OCI-LY1 (cell line): ENCODE measurements around the gene GOPC.

ENCODE experiments used
- CTCF ChIP-seq: fragments of 200-600 bp; sonication (generic), shearing (Covaris generic); IDR thresholded peaks from 2 replicates; pipeline ENCODE4 v1.5.1; 2017; ENCODE audit warnings: mild to moderate bottlenecking, antibody characterized with exemption, low read length, moderate library complexity, mixed read lengths
- EZH2 ChIP-seq: fragments of 200-600 bp; sonication (generic), shearing (Covaris generic); IDR thresholded peaks from 2 replicates; pipeline ENCODE4 v1.8.0; 2017; ENCODE audit warnings: borderline replicate concordance, mixed run types, mild to moderate bottlenecking, antibody characterized with exemption, low read length, moderate library complexity, mixed read lengths

GRCh38 chr6:117534974-117535373 is 67.3 kb downstream of the GOPC start:
- TF ChIP-seq CTCF (no peak), EZH2 (no peak)
